HL-60/S4 treated with retinoic acid at 250 ng/mL for 4 days and 3 days (cell line): ENCODE measurements around the gene ORMDL3.
"Not testable (repeated sequence)": the region's sequence is repeated elsewhere in the genome, so short reads cannot be mapped to it uniquely, and the experiment has no call there.

Experiments
- in situ Hi-C: fragments of 300-500 bp; cut with MboI; formaldehyde crosslinking; loops from 2 replicates; pipeline ENCODE4 v1.7.0; 2022; ENCODE audit warnings: low sequenced_read_pairs

Gene ORMDL3

DNA sequence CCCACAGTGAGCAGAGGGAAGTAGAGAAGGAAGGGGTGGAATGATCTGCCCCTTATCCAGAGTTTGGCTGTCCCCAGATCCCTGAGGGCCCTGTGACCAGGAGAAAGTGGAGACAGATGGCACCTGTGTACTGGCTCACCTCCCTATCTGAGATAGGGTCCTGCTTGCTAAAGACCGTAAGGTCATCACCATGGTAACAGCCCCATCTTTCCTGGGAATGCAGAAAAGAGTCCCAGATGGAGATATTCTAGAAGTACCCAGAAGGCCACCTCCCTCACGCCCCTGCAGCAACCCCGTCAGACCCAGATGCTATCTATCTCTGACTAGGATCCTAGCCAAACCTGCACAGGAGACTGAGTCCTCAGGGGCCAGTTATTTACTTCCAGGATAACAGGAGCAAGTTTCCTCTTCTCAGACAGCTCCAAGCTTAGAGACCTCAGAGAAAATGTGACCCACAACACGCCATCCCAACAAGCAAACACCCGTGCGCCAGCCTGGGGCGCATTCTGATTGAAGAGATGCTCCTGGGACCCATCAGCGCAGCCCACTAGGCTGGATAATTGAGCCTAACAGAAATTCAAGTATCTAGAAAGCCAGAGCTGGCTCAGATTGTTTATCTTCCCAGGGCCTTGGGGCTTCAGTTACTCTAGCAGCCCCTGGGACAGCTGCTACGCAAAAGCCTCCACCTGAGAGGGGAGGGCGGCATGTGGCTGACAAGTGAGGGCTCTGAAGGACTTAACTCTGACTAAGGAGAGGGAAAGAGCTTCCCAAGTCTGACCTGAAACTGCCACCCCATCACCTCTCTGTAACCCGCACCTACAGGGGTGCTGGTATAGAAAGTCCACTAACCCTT is 1.9 kb downstream of the ORMDL3 start:
- in situ Hi-C loops, result no loop called here

DNA sequence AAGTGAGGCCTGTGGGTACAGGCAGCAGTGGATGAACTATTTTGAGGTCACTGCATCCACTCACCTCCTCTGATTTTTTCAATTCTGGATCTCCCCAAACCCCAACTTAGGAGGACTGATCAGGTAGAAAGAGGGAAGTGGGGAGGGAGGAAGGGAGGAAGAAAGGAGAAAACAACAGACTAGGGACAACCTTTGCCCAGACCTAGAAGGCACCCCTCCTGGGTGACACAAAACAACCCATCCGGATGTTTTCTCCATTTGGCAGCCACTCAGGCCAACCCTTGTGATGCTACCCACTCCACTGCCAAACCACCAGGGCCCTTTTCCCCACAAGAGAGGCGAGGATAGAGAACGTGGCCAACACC is 2.7 kb downstream of the ORMDL3 start:
- in situ Hi-C loops, result no loop called here

DNA sequence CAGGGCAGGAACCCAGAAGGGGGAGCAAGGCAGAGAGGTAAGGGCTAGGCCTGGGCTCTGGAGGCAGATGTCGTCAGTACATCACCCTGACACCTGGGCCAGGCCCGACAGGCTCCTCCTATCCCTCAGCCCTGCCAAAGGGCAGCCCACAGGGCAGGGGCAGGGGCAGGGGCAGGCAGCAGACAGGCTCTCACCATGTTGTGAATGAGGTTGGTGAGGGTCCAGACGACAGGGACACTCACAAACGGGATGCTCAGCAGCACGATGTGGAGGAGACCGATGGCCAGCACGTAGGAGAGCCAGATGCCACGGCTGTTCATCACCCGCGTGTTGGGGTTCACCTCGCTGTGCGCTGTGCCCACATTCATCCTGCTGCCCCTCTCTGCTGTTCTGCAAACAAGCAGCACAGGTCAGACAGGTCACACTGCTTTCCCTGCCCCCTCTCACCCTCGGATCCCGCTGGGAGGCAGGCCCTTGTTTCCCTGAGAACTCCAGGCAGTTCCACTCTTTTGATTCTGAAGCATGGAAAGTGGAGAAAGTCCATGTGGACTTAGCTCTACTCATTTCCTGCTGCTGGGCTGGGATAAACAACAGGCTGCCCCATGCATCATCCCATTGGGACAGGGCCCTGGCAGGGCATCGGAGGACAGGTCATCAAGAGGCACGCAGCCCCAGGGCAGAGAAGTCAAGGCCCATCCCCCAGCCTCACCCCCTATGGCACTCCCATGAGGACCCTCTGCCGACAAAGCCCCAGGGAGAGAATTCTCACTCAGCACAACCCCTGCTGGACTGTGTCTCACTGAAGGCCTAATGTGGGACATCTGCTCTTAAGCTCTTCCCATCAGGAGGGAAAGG is 3.3 kb downstream of the ORMDL3 start:
- in situ Hi-C loops, result no loop called here

DNA sequence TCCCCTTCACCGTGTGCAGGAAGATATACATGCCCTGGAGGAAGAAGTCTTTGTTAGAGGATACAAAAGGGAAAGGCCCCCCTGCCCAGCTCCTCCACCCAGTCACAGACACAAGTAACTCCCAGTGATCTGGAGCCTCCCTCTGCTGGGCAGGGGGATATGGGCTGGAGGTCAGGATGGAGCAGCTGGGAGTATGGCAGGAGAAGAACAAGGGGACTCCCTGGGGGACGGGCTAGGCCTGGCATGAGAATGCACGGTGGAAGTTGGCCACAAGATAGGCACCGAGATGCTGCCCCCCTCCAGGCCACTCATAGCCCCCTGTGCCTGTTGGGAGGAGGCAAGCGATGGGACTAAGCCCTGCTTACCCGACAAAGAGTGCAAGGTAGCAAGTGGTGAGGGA is 4.2 kb downstream of the ORMDL3 start:
- in situ Hi-C loops, result no loop called here

DNA sequence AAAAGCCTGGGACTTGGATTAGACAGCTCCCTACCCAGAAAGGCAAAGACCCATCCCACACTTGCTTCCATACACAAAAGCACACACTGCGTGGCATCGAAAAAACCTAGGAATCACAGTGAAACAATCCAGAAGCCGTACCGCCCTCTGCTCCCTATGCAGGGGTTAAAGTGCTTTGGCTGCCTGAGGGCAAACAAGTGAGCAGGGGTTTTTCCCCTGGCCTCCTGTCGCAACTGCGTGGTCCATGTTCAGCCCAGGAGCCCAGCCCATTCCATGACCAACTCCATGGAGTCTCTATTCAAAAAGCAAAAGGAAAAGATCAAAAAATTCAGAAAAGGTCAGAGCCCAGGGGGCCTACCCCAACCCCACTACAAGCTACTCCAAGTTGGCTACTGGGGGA is 5.4 kb downstream of the ORMDL3 start:
- in situ Hi-C loops, result no loop called here

DNA sequence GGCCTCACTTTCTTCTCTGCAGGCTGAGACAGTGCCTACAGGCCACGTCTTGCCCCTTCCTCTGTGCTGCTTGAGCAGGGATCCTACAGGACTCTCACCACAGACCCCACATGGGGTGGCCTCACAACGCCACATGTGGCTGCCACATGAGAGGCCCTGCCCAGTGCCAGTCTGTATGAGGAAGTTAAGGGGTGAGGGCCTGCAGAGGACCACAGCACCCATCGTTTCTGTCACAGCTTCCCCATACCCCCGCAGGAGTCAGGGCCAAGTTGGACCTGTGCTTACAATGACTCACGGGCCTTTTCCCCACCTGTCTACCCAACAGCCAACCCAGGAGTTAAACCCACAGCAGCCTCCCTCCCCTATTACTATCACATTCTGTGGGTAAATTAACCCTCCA is 6.1 kb downstream of the ORMDL3 start:
- in situ Hi-C loops, result no loop called here

DNA sequence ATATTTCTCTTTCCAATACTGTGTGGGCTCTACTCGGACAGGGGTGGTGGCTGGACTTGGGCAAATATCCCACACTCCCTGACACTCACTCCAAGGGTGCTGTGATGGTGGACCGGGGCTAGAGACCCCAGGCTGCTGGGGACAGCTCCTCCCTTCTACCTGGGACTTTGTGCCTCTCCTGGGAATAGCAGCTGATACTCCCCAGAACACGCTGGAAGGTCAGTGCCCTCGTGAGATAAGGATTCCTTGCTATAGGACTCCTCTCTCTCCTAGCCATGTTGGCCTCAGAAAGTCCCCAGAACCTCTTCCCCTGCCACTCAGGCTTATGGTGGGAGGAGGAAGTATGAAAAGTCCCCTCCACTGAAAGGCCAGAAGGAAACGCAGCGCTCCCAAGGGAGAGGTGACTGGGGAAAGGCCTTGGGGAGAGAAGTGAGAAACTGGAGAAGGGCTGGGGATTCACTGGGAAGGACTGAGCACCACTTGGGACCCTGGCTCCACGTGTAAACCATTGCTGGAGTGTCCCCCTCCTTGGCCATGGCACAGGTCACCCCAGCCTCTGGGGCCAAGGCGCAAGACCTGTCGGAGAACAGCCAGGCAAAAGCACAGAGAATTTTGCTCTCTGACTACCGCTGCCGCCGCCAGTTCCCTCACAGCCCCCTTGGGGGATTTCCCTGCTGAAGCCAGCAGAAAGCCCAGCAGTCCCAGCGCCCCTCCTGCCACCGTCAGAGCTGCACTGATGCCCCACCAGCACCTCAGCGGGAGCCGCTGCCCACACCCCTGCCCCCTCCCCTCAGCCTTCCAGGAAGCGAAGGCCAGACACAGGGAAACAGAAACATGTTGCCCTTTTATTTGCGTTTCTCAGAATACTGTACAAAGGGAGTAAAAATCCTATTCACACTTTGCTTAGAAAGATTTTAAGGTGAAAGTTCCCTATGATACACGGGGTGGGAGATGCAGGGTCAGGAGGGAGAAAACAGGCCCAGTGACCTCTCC is 6.9 kb downstream of the ORMDL3 start:
- in situ Hi-C loops, result no loop called here

DNA sequence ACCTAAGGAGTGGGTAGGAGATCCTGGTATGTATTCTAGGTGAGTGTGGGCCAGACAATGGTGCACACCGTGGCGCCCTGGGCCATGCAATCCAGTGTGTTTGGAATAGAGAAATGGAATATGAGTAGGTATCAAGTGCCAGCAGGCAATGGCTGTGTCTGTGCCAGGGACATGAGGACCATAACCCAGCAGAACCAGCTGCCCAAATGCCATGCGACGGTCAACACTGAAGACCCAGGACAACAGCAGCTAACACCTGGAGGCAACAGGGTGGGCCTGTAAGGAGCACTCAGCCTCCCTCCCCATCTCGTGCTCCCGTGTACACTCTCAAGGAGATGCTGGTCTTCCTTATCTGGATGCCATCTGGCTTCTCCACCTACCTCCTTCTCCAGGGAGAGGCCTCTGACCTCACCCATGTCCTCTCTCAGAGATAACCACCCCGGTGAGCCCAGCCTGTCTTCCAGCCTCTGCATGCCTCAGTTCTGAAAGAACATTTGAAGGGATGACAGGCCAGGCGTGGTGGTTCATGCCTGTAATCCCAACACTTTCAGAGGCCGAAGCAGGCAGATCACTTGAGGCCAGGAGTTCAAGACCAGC is 8.2 kb downstream of the ORMDL3 start:
- in situ Hi-C loops, result no loop called here

DNA sequence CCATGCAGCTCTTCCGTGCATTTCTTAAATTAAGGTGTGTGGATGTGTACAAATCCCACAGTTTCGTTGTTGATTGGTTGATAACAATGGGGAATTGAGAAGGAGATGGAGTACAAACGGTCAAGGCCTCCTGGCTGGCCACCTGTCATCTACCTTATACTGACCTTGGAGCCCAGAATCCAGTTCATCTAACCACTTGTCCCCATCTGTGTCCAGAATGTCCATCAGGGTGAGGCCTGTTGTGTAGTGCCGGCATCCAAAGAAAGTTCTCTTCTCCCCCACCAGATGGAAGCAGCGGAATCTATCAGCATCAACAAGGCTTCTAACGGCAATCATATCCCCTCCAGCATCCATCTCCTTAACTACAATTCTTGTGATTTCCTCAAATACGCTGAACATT is 10.5 kb downstream of the ORMDL3 start:
- in situ Hi-C loops, result no loop called here

DNA sequence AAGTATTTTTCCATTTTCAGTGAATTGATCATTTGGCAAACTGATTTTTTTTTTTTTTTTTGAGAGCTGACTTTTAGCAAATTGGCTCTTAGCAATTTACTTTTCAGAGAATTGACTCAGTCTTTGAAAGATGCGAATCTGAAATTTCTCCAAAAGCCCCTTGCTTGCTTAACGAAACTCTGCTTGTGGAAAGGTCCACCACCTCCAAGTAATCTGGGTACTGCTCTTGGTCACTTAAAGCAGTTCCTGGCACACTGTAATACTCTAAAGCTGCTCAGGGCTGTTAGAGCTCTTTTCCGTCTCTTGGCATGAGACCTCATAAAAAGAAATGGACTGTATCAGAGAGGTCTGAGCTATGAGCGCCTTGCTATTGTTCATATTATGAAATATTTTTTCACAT is 11.8 kb downstream of the ORMDL3 start:
- in situ Hi-C loops, result no loop called here

DNA sequence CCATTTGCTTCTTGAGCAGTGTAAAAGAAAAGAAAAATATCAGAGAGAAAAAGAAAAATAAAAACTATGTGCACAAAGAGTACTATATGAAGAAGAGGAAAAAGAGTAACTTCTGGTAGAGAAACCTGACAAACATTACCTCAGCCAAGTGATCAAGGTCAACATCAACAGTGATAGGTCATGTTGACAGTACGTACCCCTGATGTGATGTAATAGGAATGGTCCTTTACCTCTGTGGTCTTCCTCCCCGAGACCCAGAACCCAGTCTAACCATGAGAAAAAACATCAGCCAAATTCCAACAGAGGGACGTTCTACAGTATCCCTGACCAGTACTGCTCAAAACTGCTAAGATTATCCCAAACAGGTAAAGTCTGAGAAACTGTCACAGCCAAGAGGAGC is 13.4 kb downstream of the ORMDL3 start:
- in situ Hi-C loops, result no loop called here

DNA sequence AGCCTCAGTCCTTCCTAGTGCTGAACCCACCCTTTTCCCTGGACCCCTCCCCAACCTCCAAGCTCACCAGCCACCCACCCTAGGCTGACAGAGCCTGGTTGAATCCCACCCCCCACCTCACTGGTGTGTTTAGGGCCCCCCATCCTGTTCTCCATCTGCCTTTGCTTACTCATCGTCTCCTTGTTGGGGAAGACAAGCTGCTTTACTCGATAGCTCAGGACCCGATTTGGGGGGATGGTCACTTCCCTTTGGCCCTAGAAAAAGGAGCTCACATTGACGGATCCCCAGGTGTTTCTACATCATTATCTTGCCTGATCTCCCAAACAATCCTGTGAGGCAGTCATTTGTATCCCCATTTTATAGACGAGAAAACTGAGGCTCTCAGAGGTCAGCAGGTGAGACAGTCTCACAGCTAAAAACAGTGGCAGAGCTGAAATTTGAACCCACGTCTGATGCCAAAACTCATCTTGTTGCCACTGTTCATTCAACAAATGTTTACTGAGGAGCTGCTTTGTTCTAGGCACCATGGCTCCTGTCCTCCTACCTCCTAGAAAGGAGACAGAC is 18.5 kb downstream of the ORMDL3 start:
- in situ Hi-C loops, result no loop called here

DNA sequence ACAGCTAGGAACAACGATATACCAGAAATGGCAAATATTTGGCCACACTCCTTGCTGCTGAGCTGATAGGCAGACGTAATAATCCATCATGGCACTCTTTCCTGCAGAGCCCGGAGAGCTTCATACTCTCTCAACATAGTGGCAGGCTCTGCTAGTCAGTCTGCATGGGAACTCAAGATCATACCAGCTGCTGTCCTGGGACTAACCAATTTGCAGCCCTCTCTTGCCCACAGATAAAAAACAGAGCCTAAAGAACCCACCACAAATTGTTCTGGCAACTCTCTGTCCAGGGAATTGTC is 22.5 kb downstream of the ORMDL3 start:
- in situ Hi-C loops, result no loop called here

DNA sequence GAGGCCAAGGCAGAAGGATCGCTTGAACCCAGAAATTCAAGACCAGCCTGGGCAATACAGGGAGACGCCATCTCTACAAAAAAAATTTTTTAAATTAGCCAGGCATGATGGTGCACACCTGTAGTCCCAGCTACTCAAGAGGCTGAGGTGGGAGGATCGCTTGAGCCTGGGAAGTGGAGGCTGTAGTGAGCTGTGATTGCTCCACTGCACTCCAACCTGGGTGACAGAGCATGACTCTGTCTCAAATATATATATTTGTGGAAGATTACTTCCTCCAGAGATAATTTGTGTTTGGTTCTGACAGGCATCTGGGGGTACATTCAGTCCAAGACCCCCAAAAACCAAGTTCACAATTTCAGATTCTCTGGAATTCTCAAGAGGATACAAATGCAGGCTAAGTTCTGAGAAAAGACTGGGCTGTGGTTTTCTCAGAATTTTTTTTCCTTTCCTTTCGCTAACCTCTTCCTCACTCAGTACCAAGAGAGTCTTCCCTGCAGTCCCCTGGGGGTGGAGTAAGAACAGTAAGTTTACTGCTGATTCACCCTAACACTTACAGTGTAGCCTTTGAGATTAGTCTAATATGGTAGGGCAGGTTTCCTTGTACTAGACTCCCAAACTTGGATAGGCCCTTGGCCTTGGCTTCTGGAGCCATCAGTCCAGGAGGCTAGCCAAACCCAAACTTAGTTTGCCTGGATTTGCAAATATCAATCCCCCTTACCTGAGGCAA is 24.1 kb downstream of the ORMDL3 start:
- in situ Hi-C loops, result no loop called here

DNA sequence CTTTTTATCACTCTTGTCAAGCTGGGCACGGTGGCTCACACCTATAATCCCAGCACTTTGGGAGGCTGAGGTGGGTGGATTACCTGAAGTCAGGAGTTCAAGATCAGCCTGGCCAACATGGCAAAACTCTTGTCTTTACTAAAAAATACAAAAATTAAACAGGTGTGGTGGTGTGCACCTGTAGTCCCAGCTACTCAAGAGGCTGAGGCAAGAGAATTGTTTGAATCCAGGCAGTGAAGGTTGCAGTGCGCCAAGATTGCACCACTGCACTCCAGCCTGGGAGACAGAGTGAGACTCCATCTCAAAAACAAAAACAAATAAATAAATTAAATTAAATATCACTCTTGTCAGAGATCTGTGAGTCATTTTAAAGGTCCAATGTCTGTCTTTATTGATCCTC is 25.4 kb downstream of the ORMDL3 start:
- in situ Hi-C loops, result not testable (repeated sequence)

DNA sequence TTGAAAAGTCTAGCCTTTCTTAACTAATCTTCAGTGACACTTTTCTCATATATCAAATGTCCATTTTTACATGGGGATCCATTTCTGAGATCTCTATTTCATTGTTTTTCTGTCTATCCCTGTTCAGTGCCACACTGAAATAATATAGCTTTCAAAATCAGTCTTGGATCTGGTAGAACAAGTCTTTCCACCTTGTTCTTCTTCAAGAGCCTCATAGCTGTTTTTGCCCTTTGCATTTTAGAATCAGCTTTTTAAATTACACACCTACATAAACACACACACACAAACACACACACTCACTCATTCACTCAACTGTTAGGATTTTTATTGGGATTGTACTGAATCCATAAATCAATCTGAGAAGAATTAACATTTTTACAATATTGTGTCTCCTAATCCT is 28.2 kb downstream of the ORMDL3 start:
- in situ Hi-C loops, result no loop called here

DNA sequence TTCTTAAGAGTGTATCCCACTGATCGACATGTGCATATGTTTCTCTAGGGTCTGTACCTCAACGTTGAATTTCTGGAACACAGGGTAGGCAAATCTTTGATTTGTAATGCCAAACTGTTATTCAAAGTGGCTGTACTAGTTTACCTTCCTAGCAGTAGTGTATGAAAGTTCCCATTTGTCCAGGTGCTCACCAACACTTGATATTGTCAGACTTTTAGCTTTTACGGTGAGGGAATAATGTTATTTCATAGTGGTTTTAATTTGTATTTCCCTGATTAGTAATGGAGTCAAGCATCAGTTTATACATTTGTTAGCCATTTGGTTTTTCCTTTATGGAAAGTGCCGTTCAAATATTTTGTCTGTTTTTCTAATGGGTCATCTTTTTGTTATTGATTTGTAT is 29.3 kb downstream of the ORMDL3 start:
- in situ Hi-C loops, result no loop called here

DNA sequence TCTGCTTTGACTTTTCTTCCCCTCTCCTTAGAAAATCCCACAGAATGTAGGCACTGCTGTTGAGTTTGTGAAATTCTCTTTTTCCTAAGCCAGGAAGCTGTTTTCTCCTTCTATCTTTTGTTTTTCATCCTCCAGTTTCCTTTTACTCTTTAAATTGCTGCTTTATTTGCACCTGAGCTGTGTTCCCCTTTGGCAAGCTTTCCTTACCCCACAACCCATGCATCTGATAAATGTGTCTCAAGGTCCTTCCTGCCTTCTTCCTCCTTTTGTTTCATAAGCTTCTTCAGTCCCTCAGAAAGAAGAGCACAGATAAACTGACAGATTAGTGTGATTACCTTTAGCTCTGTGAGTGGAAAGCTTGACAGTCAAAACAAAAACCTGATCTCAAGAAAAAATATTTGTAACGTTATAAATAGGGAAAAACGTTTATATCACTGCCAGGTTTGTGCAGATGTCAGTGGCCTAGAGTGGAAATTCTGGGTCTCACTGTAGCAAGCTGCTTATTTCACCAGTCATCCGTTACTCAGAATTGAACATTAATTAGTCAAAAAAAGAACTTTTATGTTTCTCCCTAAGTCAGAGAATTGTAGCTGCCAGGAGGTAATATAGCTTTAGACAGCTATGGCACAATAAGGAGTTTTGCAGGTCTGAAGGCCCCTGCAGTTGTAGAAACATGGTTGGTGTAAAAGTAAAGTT is 32.6 kb downstream of the ORMDL3 start:
- in situ Hi-C loops, result no loop called here

DNA sequence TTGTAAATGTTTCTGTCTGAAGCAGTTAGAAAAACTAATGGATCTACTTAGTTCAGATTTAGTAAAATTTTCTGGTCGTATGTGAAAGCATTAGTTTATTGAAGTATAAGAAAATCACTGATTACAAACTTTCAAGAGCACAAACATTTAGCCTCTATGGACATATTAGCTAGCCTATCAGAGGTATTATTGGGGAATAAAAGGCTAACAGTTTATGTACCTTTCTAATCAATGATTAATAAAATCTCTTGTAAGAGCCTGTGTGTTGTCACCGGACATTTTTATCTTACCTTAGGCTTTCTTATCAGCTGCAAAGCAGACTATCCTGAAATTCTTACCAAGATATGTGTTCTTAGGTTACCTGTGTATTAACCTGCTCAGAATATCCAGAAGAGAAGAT is 38.2 kb downstream of the ORMDL3 start:
- in situ Hi-C loops, result no loop called here
